Right renal cortex interstitium (tissue), 3 donors: ENCODE data around the gene TCF15. TPM values are rescaled to one million over a fixed set of nuclear protein-coding genes. Genes with fewer than 3 reads are reported as not detected.

Experiments
- DNase-seq, 3 donors: peaks; one replicate each; pipeline ENCODE4 v3.0.0-alpha.2; 2013; ENCODE audit warnings: low read depth in 3 of 3, low spot score in 2 of 3
- polyA plus RNA-seq, 3 donors: library from polyadenylated mRNA; unstranded; fragments of 120-200 nt; gene quantifications; one replicate each; pipeline ENCODE4 v1.2.1, GENCODE V29; 2013; ENCODE audit not compliant: insufficient read length in 3 of 3

TCF15 gene
- polyA plus RNA-seq, 3 donors = 0.74 to 1.5 (median 1.3) TPM

- no peak for DNase-seq
Measured at GRCh38 chr20:558117-558516, 52.0 kb downstream of the TCF15 start.

- DNase-seq = no peak
Measured at GRCh38 chr20:556984-557383, 53.1 kb downstream of the TCF15 start.

- DNase-seq = no peak
Measured at GRCh38 chr20:555976-556385, 54.1 kb downstream of the TCF15 start.

Other genes with a start within 250 kb of the TCF15 start
- 1 to 10 TPM; 3.5 to 4.3 (median 3.7) TPM for gene TRIB3, start 229.5 kb downstream of the TCF15 start, polyA plus RNA-seq
- gene RBCK1, start 202.0 kb downstream of the TCF15 start, polyA plus RNA-seq = 10 to 100 TPM; 68.3 to 74.2 (median 70.9) TPM
- gene TBC1D20, start 147.8 kb downstream of the TCF15 start, polyA plus RNA-seq = 10 to 100 TPM; 32.9 to 35.5 (median 32.9) TPM
- 100 to 1,000 TPM; 132 to 138 (median 137) TPM for gene CSNK2A1, start 66.5 kb downstream of the TCF15 start, polyA plus RNA-seq
- gene SRXN1, start 42.9 kb upstream of the TCF15 start, polyA plus RNA-seq = 10 to 100 TPM; 13.2 to 14.4 (median 14.0) TPM
- under 1 TPM; 0.04 to 0.10 (median 0.06) TPM for gene SCRT2, start 65.5 kb upstream of the TCF15 start, polyA plus RNA-seq
- 1 to 10 TPM; 3.6 to 5.8 (median 3.7) TPM for gene SLC52A3, start 158.2 kb upstream of the TCF15 start, polyA plus RNA-seq
- gene FAM110A, start 223.4 kb upstream of the TCF15 start, polyA plus RNA-seq = 1 to 10 TPM; 6.2 to 9.5 (median 7.5) TPM